HG03469 (cell line): ENCODE measurements around the gene NOTCH4.
"Not testable (repeated sequence)": the region's sequence is repeated elsewhere in the genome, so short reads cannot be mapped to it uniquely, and the experiment has no call there.

Experiments
- ATAC-seq: cut with Tn5 transposase; IDR thresholded peaks from one replicate; pipeline ENCODE4 v1.9.1; 2021; ENCODE audit warnings: mild to moderate bottlenecking, moderate library complexity, moderate number of reproducible peaks; ENCODE audit not compliant: unreplicated experiment

NOTCH4 gene

DNA sequence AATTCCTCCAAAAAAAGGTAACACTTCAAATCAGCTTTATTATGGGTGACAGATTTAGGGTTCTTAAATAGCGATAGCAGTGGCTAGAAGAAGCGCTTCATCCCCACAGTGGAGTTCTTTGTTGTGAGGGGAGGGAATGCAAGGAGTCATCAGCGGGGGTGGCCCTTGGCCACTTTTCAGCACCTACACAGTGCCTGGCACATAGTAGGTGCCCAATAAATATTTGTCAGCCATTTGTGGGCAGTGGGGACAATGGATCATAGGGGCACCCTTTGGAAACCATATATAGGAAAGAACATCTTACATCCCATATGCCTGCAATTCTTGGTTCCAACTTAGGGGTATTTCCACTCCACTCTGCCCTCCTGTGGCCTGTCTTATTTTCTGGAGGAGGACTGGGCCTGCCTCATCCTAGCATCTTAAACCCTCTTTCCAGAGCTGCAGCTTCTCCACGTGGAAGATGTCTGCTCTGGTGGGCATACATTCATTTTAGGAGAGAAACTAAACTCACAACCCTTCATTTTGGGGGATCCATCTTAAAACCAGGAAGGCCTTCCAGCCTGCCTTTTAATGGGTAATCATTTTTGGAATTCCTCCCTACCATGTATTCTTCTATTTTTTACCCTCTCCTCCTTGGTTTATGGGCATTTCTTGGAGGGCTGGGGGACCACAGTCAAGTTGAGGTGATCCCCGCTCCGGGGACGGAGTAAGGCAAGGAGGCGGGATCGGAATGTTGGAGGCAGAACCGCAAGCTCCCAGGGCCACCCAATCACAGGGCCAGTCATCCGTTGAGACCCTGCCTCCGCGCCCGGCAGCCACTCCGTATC, 28.8 kb downstream of the NOTCH4 start:
- ATAC-seq, result no peak

DNA sequence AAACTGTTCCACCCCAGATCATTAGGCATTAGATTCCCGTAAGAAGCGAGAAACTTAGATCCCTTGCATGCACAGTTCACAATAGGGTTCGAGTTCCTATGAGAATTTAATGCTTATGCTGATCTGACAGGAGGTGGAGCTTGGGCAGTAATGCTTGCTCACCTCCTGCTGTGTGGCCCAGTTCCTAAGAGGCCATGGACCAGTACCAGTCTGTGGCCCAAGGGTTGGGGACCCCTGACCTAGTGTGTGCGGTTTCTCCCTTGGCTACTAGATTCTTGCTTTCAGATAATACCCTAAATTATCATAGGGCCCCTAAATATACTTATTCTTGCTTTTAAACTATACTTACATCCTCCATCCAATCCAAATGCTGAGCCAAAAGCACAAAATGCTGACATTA, 29.5 kb downstream of the NOTCH4 start:
- ATAC-seq, result no peak

DNA sequence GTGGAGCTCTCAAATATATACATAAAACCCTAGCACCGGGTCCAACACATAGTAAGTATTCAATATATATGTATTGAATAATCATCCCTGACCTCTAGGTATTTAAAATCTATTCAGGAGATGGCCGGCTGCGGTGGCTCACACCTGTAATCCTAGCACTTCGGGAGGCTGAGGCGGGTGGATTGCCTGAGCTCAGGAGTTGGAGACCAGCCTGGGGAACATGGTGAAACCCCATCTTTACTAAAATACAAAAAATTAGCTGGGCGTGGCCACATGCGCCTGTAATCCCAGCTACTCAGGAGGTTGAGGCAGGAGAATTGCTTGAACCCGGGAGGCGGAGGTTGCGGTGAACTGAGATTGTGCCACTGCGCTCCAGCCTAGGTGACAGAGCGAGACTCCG, 30.8 kb downstream of the NOTCH4 start:
- not testable (repeated sequence) for ATAC-seq

DNA sequence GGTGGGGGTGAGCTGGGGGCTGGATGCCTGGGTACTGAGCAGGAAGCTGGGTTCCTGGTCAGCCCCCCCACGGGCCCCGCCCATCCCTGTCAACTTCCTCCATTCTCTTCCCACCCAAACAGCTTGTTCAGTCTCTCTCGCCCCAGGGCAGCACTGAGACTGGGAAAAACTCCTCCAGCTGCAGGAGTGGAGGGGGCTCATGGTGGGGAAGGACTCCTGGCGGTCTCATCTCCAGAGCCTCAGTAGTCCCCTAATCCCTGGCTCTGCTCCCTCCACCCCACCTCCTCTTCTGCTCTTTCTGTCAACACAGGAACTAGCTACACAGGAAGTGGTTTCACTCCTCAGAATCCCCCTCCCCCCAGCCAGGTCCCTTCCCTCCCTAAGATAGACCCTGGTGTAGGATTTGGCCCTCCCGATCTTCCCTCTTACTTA, 31.2 kb downstream of the NOTCH4 start, which contains the start of gene GPSM3:
GPSM3 (minus strand) TSS at position 36 of the 432 bp plus-strand sequence. CDS start 130 bp downstream, outside the sequence.
- no peak for ATAC-seq

DNA sequence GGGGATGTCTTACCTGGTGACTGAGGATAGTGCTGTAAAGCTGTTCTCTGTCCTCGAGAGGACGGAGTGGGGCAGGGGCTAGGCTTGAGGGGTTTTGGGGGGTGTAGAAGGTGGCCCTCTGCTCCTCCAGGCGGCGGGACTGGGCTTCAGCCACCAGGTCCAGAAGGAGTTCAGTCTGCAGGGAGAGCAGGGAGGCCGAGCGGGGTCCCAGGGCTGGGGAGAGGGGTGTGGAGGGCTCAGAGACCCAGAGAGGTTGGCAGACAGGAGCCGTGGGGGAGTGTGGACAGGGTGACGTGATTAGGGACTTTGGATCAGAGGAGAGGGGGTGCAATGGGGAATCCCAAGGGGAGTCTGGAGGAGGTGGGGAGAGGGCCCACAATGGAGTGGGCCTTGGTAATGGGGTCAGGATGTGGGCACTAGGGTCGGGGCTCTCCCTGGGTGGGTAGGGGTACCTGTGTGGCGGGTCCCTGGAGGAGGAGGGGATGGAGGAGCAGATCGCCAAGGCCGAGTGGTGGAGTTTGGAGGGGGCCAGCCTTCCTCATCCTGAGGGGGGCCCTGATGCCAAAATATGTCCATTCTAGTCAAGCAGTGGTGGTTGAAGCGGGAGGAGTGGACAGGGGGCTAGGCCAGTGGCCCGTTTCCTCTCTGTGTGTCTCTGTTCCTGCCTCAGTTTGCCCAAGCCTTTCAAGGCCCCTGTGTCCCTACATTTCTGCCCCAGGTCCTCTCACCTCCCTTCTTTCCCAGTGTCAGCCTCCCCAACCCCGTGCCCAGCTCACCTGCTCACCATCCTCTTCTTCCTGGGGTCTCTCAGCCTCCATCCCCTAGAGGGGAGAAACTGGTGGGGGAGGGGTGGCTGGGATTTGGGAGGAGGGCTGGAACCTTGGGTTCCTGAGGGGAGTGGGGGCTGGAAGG, 31.9 kb downstream of the NOTCH4 start:
- no peak for ATAC-seq

DNA sequence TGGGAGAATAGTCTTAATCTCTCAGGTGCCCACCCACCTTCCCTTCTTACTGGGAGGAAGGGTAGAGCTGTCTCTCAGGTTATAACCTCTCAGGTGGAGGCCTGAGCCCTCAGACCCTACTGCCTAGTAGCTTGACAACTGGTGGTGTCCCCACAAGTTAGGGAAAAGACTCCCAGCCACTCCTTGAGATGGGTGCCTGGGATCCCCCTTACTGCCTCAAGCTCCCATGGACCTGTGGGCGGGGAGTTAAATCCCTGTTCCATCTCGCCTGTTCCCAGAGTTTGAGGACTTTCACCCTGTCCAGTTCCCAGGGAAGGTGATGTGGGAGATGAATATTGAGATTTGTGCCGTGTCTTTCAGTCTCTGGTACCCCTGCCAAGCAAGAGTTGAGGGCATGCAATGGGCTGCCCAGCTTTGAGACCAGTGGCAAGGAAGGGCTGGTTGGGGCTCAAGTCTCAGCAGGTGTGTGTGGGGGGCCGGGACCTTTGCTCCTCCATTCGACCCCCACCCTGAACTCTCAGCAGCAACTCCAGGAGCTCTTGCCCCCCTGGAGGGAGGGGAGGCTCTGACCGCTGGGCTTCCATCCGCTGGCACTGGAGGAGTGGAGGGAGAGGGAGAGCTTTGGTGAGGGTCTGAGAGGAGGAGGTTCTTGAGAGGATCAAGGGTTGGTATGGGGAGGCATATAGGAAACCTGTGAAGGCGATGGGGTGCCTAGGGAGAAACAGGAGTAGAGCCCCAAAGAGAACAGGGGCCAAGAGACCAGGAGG, 32.8 kb downstream of the NOTCH4 start:
- ATAC-seq, result no peak

DNA sequence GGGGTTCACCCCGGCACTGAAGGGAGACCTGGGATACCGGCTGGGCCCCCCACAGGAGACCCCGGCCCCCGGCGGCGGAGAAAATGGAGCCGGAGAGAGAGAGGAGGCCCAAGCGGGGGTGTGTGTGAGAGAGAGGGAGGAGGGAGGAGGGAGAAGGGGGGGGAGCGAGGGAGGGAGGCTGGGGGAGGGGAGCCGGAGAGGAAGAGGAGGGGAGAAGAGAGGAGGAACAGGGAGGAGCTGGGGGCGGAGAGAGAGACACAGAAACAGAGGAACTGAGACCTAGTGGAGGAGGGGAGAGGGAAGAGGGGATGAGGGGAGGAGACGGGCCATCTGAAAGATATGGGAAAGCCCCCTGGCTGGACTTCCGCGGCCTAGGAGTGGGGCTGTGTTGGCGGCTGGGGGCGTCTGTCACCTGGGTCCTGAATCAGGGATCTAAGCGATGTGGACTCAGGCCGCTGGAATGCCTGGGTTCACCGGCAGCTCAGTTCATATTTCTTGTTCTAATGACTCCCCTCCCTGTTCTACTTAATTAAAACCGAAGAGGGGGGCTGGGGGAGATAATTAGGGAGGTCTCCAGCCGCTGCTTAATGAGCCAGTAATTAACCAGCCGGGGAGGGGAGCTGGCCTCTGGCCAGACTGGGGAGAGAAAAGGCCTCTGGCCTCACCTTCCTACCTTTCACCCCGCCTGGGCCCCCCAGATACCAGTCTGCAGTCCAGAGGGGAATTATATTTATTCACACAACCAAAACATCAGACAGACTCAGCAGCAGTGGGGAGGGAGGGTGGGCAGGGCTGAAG, 33.6 kb downstream of the NOTCH4 start, which contains the start of gene PBX2:
PBX2 (minus strand) TSS at position 149 of the 798 bp plus-strand sequence. CDS start 287 bp downstream, outside the sequence.
- no peak for ATAC-seq

DNA sequence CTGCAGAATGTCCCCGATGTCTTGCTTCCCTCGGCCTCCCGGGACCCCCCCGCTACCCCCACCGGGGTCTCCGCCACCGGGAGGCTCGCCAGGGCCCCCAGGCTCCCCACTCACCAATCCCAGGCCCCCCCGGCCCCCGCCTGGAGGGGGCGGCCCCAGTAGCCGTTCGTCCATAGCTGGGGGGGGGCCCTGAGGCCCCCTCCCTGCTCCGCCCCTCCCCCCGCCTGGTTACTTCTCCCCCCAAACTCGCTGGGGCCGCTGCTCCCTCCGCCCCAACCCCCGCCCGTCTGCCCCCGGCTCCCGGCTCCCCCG, 34.2 kb downstream of the NOTCH4 start:
- no peak for ATAC-seq

DNA sequence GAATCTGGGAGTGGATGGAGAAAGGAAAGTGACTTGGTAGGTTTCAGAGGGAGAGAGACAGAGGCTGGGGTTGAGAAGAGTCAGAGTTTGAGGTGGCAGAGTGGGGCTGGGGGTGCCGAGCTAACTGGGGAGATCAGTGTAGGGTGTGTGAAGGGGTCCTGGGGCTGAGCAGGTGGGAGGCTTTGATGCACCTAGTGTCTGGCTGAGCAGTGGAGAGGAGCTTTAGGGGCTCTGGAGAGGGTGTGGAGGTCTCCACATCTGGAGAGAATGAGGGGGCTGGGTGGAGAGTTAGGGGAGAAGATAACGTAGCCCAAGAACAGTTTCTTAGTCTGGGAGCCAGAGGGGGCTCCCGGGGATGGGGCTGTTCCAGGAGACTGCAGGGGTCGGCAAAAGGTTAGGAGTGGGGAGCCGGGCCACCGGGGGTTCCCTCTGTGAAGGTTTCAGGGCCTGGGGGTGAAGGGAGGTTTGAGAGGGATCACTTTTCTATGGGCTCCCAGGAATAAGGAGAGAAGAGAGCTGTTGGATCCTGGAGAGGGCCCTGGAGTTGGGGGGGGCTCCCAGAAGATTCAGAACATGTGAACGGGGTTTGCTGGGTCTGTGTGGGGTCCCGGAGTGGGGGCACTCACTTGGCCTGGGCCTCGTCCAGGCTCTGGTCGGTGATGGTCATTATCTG, 34.7 kb downstream of the NOTCH4 start:
- no peak for ATAC-seq

DNA sequence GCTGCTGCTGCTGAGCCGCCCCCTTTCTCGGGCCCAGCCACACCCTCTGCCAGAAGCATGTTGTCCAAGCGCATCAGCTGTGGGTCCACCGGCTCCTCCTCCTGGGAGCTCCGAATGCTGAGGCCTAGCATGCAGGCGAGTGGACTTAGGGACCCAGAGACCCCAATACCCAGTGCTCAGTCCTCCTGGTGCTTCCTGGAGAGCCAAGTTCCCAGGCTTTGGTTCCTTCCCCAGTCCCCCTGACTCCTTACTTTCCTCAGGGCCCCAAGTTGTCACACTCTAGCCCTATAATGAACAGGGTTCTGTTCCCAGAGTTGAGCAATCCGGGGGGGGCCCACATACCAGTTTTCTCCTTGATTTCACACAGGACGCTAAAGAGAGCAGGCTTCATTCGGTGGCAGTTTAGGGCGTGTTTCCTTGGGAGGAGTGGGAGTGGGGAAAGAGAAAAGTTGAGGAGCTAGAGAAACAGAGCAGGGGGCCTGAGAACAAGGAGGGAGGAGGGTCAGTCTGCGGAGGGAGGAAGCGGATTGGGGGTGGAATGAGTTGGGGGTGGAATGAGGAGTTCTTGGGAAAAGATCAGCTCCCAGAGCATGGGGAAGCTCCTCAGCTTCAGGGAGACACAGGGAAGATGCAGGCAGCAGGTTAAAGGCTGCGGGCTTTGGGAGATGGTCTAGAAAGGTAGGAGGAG, 35.3 kb downstream of the NOTCH4 start:
- no peak for ATAC-seq

DNA sequence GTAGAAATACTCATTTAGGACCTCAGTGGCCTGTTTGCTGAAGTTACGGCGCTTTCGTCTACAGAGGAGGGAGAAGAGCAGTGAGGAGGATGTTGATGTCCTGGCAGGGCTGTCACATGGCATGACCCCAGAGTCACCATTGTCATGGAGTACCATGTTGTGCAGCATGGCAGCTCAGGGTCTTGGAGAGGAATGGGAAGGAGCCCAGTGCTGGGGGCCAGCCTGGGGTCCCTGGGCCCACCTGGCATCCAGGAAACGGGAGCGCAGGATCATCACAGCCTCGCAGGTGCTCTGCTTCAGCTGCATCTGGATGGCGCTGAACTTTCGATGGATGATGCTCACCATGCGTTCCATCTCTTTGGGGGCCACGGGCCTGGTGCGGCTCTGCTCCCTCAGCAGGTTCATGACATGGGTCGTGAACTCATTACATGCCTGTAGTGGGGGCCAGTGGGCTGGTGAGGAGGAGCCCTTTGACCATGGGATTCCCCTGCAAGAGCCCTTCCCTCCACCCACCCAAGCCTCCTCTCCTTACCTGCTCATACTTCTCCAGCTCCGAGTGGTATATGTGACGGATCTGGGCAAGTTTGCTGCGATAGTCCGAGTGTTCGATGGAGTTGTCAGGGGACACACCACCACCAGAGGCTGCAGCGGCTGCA, 36.0 kb downstream of the NOTCH4 start:
- ATAC-seq, result not testable (repeated sequence)

DNA sequence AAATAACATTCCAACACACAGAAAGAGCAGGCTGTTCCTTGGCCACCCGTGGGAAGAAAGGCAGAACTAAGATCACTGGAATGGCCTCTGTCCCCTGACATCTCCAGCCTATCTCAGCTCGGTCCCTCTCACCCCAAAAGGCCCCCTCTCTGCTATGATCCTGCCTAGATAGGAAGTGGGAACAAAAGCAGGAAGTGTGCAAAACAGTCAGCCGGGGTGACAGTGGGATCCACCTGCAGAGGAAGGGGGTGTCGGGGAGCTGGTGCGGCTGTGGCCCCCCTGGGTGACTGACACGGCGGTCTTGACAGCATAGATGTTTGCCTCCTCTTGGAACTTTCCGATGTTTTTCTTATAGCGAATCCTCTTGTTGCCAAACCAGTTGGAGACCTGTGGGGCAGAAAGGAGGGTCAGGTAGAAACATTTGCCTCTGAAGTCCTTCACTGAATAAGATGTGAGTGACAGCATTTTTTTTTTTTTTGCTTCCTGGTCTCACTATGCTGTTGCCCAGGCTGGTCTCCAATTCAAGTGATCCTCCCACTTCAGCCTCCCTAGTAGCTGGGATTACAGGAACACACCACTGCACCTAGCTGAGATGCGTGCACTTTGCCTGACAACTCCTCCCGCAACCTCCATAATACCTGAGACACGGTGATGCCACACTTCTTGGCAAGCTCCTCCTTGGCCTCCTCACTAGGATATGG, 36.7 kb downstream of the NOTCH4 start:
- no peak for ATAC-seq

DNA sequence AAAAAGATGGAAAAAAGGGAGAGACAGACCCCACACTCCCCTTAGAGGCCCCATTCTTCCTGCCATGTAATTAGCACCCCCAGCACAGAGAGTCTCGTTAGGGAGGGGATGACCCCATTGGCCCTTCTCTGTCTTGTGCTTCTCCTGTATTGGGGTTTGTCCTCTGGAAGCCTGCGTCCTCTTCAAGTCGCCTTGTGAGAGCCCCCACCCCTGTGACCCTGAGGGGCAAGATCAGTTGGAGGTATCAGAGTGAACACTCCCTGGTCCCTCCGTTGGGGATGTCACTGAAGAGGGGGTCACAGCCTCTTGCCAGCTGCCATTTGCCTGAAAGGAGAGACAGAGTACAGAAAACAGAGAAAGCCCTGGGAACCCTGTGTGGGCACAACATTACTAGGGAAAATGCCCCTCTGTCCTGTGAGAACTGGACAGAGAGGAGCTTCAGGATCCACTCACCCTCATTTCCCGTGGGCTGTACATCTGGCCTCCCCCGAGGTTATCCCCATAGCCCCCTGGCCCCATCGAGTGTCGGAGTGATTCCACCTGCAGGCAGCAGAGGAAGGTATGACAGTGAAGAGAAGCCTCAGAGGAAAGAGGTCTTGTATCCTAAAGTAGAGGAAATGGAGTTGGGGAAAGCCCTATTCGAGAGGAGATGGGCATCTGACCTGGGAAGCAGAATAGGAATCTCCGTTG, 37.6 kb downstream of the NOTCH4 start:
- ATAC-seq, result not testable (repeated sequence)

DNA sequence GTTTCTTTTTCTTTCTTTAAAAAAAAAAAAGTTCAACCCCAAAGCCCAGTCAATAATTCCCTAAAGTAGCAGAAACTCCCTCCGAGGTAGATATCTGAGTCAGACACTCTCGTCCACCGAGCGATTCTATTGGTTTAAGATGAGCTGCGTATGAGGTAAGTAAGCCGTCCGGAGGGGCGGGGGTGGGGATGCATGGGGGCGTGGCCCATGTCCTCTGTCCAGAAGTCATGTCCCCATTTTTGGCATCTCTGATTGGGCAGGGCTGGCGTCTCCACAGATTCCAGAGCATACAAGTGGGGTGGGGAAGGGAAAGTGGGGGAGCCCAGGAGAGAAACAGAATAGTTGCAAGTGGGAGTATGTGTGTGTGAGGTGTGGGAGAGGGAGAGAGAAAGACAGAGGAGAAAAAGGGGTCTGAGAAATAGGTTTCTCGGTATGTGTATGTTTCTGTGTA, 38.2 kb downstream of the NOTCH4 start:
- not testable (repeated sequence) for ATAC-seq

DNA sequence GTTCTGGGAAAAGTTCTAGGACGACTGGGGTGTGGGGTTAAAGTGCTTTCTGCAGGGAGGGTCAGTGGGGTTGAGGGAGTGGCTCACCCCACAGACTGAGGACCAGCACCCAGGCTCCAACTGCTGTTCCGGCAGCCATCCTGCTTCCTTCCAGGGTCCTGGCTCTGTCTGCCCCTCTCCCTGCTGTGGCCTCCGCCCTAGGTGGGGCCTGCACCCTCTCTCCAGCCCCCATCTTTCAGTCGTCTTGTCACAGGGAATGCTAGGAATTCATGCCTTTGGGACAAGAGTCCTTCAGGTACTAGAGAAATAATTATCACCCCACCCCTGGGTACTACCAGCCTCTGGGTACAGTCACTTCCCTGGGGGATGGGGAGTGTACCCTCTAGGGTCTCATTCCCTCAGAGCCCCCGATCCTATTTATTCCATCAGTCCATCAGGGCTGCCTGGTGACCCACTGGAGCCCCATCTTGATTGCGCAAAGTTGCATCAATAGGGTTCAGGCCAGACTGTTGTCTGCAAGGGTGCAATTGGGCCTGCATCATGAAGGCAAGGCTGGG, 39.7 kb downstream of the NOTCH4 start, which contains the start of gene AGER:
AGER (minus strand) TSS at position 170 of the 557 bp plus-strand sequence; CDS start at position 139, 31 bp downstream.
- no peak for ATAC-seq

DNA sequence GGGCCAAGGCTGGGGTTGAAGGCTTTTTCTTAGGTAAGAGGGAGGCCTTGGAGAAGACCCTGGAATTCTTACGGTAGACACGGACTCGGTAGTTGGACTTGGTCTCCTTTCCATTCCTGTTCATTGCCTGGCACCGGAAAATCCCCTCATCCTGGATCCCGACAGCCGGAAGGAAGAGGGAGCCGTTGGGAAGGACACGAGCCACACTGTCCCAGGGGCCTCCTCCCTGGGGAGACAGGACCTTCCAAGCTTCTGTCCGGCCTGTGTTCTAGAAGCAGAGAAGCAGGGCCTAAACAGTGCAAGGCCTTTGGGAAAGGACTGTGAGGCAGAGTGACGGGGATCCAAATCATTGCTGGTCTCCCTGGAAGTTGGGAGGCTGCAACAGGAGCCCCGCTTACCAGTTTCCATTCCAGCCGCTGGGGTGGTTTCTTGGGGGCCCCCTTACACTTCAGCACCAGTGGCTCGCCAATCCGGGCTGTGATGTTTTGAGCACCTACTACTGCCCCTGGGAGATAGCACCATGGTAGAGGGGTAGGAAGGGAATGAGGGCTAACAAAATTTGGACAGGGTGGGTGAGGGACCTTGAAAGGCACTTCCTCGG, 40.3 kb downstream of the NOTCH4 start:
- no peak for ATAC-seq
